ENCODE data around the gene RNF40. TPM values are rescaled to one million over a fixed set of nuclear protein-coding genes. Genes with fewer than 3 reads are reported as not detected.

RNF40 gene
- total RNA-seq, 1 donor, result 88.3 TPM

DNA sequence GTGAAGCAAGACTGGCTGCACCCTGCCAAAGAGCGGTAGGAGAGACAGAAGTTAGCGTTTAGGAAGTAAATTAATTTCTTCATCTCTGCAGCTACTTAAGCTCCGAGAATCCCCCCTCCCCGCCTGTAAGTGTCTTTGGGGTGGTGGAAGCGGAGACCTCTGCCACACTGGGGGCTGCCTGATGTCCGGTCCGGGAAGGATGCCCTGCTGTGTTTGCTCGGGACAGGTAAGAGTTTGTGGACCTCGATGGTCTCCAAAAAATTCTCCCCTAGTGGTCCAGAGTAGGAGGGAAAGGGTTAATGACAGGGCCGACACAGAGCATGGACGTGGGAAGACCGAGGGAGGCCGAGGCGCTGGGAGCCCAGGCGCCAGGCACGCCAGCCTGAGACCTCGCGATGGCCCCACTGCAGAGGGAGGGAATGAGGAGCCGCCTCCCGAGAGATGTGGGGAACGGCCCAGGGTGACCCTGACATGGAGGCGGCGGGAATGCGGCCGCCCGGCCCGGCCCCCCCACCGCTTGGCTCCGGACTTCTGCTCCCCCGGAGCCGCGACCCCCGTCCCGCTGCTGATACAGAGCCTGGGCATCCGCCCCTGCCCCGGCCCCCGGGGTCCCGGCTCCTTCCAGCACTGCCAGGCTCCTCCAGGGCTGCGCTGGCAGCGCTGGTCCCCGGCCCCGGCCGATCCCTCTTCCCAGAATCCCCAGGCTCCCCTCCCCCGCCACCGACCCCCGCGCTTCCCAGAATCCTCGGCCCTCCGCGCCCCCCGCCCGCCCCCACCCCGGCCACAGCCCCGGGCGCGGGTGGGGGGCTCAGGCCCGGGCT, 24.2 kb downstream of the RNF40 start:
- peaks cover 33% of the 10 kb centered on the region for H3K79me2 ChIP-seq (ENCODE audit: insufficient read depth, low read length)
- H3K4me2 ChIP-seq (ENCODE audit: insufficient read depth, low read length), result peak overlapping the region; percentile 93
- H3K9me3 ChIP-seq (ENCODE audit: low read depth, low read length), result no peaks in the 10 kb centered on the region
- DNase-seq (ENCODE audit: insufficient read length, low spot score, missing footprints), result peak; percentile 100
- H3K27ac ChIP-seq (ENCODE audit: low read depth, low read length), result peak overlapping the region; percentile 80
- H2AFZ ChIP-seq (ENCODE audit: low read length), result peak overlapping the region; percentile 42
- H3K36me3 ChIP-seq (ENCODE audit: insufficient read depth, low read length), result peaks cover 23% of the 10 kb centered on the region
- H4K20me1 ChIP-seq (ENCODE audit: insufficient read depth, low read length), result peaks cover 5% of the 10 kb centered on the region
- H3K4me1 ChIP-seq (ENCODE audit: insufficient read depth, low read length), result peaks cover 11% of the 10 kb centered on the region
- H3K4me3 ChIP-seq (ENCODE audit: insufficient read depth, low read length), result peak overlapping the region; percentile 97
- no peak for TF ChIP-seq CTCF (IDR thresholded peaks at IDR 0.05; ENCODE audit: extremely low read depth, low read depth, low read length)
- no peaks in the 10 kb centered on the region for H3K27me3 ChIP-seq (ENCODE audit: insufficient read depth, low read length)

- no peak for TF ChIP-seq CTCF (IDR thresholded peaks at IDR 0.05; ENCODE audit: extremely low read depth, low read depth, low read length)
- Histone ChIP-seq H3K4me3 (ENCODE audit: insufficient read depth, low read length) (peak within 1 kb of the TSS; percentile 97), H3K79me2 (ENCODE audit: insufficient read depth, low read length) (peaks cover 33% of the 10 kb centered on the region), H2AFZ (ENCODE audit: low read length) (peak within 1 kb of the TSS; percentile 89), H3K4me2 (ENCODE audit: insufficient read depth, low read length) (peak within 1 kb of the TSS; percentile 93), H4K20me1 (ENCODE audit: insufficient read depth, low read length) (peaks cover 5% of the 10 kb centered on the region), H3K9me3 (ENCODE audit: low read depth, low read length) (no peaks in the 10 kb centered on the region), H3K27me3 (ENCODE audit: insufficient read depth, low read length) (no peaks in the 10 kb centered on the region), H3K36me3 (ENCODE audit: insufficient read depth, low read length) (peaks cover 15% of the 10 kb centered on the region), H3K4me1 (ENCODE audit: insufficient read depth, low read length) (peaks cover 11% of the 10 kb centered on the region), H3K27ac (ENCODE audit: low read depth, low read length) (peak within 1 kb of the TSS; percentile 80)
- peak; percentile 98 for DNase-seq (ENCODE audit: insufficient read length, low spot score, missing footprints)
Measured at GRCh38 chr16:30786936-30787612, 25.0 kb downstream of the RNF40 start, which contains the start of gene ZNF629. TSS of gene ZNF629 (minus strand) at chr16:30787205. CDS start at chr16:30784482, 2,723 bp downstream.

GRCh38 chr16:30787613-30788378, 25.7 kb downstream of the RNF40 start:
- peak overlapping the region; percentile 80 for H3K27ac ChIP-seq (ENCODE audit: low read depth, low read length)
- peak overlapping the region; percentile 93 for H3K4me2 ChIP-seq (ENCODE audit: insufficient read depth, low read length)
- H3K27me3 ChIP-seq (ENCODE audit: insufficient read depth, low read length), result no peaks in the 10 kb centered on the region
- H3K36me3 ChIP-seq (ENCODE audit: insufficient read depth, low read length), result peaks cover 8% of the 10 kb centered on the region
- peak overlapping the region; percentile 97 for H3K4me3 ChIP-seq (ENCODE audit: insufficient read depth, low read length)
- H3K9me3 ChIP-seq (ENCODE audit: low read depth, low read length), result no peaks in the 10 kb centered on the region
- H2AFZ ChIP-seq (ENCODE audit: low read length), result peak overlapping the region; percentile 89
- H4K20me1 ChIP-seq (ENCODE audit: insufficient read depth, low read length), result peaks cover 5% of the 10 kb centered on the region
- TF ChIP-seq CTCF (IDR thresholded peaks at IDR 0.05; ENCODE audit: extremely low read depth, low read depth, low read length), result no peak
- H3K4me1 ChIP-seq (ENCODE audit: insufficient read depth, low read length), result peaks cover 11% of the 10 kb centered on the region
- peaks cover 31% of the 10 kb centered on the region for H3K79me2 ChIP-seq (ENCODE audit: insufficient read depth, low read length)
- no peak for DNase-seq (ENCODE audit: insufficient read length, low spot score, missing footprints)
